Hippocampal formation (tissue), 2 donors: ENCODE measurements around the gene IPO7.

ENCODE experiments used
- DNase-seq, 2 donors: peaks; one replicate each; lab custom pipeline; 2025; lab: John Stamatoyannopoulos, UW

IPO7 gene

DNA sequence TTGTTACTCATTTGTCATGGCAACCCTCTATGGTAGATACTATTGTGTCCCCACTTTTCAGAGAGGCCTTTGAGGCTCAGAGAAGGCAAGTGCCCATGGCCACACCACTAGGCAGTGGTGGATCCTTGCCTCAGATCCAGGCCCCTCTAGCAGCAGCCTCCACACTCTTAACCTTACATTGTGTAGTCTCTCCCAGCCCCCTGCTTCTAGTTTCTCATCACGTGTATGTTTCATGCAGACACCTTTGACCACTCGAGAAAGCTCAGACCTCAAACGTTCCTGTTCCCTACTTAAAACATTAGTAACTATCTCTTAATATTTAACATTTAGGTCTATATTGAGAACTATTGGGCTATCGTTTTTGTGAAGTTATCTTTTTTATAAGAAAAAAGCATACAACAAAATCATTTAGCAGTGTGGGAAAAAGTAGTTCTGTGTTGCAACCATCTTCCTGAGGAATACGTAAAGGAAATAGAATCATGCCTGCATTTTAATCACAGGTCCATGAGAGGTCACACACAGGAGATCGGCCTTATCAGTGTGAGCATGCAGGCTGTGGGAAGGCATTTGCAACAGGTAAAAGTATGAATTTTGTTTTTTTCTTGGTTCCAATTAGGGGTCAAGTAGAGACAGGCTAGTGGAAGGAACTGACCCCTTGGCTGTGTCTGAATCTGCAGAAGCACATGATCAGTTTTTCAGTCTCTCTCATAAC is 111.5 kb downstream of the IPO7 start:
- DNase-seq, result no peak
